ENCODE data around the gene CLK2. TPM values are rescaled to one million over a fixed set of nuclear protein-coding genes. Genes with fewer than 3 reads are reported as not detected.

Gene CLK2
- total RNA-seq, 3 donors from 2014 or later: 43.7 to 51.7 (median 47.8) TPM

GRCh38 chr1:155320252-155320651 lies 46.9 kb upstream of the CLK2 start:
- Histone ChIP-seq H3K4me3 (no peak overlapping the region), H3K9me3 (no peaks in the 10 kb centered on the region), H3K36me3 (ENCODE audit: low read depth) (no peaks in the 10 kb centered on the region), H3K4me1 (ENCODE audit: low read depth) (peaks cover 34% of the 10 kb centered on the region)
- ATAC-seq (no peak), DNase-seq (no peak)
- intact Hi-C loops (cut with DNase I, micrococcal nuclease): loop anchor here (10.0 kb wide), 2 partner anchors 45 to 65 kb away; partner anchors contain the start of genes CLK2 (in 1 of the 2), ENTREP3 (in 1 of the 2) and HCN3 (in 1 of the 2)
- no peak for TF ChIP-seq CTCF (IDR thresholded peaks at IDR 0.05)

GRCh38 chr1:155319536-155319935 lies 46.2 kb upstream of the CLK2 start:
- no peak for DNase-seq
- no peak for TF ChIP-seq CTCF (IDR thresholded peaks at IDR 0.05)
- Histone ChIP-seq H3K36me3 (ENCODE audit: low read depth) (no peaks in the 10 kb centered on the region), H3K9me3 (no peaks in the 10 kb centered on the region), H3K4me1 (ENCODE audit: low read depth) (peaks cover 32% of the 10 kb centered on the region), H3K4me3 (no peak overlapping the region)
- intact Hi-C loops (cut with DNase I, micrococcal nuclease): no loop called here
- ATAC-seq: no peak

- DNase-seq (no peak), ATAC-seq (no peak)
- intact Hi-C loops (cut with DNase I, micrococcal nuclease): no loop called here
- no peaks in the 10 kb centered on the region for H3K9me3 ChIP-seq
- peaks cover 32% of the 10 kb centered on the region for H3K4me1 ChIP-seq (ENCODE audit: low read depth)
- H3K36me3 ChIP-seq (ENCODE audit: low read depth): no peaks in the 10 kb centered on the region
- no peak overlapping the region for H3K4me3 ChIP-seq
- TF ChIP-seq CTCF (IDR thresholded peaks at IDR 0.05): no peak
Measured at GRCh38 chr1:155318082-155318481, 44.8 kb upstream of the CLK2 start.

GRCh38 chr1:155316922-155317321 lies 43.6 kb upstream of the CLK2 start:
- intact Hi-C loops (cut with DNase I, micrococcal nuclease): no loop called here
- TF ChIP-seq CTCF (IDR thresholded peaks at IDR 0.05): no peak

GRCh38 chr1:155313261-155313660 lies 40.0 kb upstream of the CLK2 start:
- DNase-seq: no peak

More at GRCh38 chr1:155316922-155317321, 43.6 kb upstream of the CLK2 start:
- peaks cover 21% of the 10 kb centered on the region for H3K4me1 ChIP-seq (ENCODE audit: low read depth)
- DNase-seq: no peak
- ATAC-seq: peak; percentile 51
- H3K9me3 ChIP-seq: no peaks in the 10 kb centered on the region
- no peak overlapping the region for H3K4me3 ChIP-seq
- no peaks in the 10 kb centered on the region for H3K36me3 ChIP-seq (ENCODE audit: low read depth)

More at GRCh38 chr1:155313261-155313660, 40.0 kb upstream of the CLK2 start:
- no peaks in the 10 kb centered on the region for H3K9me3 ChIP-seq
- peaks cover 3% of the 10 kb centered on the region for H3K36me3 ChIP-seq (ENCODE audit: low read depth)
- no peak for TF ChIP-seq CTCF (IDR thresholded peaks at IDR 0.05)
- H3K4me1 ChIP-seq (ENCODE audit: low read depth): peaks cover 19% of the 10 kb centered on the region
- no peak overlapping the region for H3K4me3 ChIP-seq
- ATAC-seq: no peak
- intact Hi-C loops (cut with DNase I, micrococcal nuclease): no loop called here
